Gastrocnemius medialis (tissue), 4 donors: ENCODE results near the gene GPR15LG.

Experiments
- CTCF ChIP-seq, 5 experiments: fragments of 450-650 bp in 3 of 5; fragments of 200-600 bp in 2 of 5; sonication (generic) in 2 of 5; IDR thresholded peaks in 4 of 5; conservative IDR thresholded peaks in 1 of 5; 1 replicate in 4 of 5; 2 replicates in 1 of 5; pipeline ENCODE4 v1.5.1; 2016 to 2019; ENCODE audit warnings: antibody characterized with exemption in 5 of 5, mild to moderate bottlenecking in 3 of 5, moderate library complexity in 3 of 5
- POLR2A ChIP-seq, 2 donors: fragments of 450-650 bp; IDR thresholded peaks; one replicate each; pipeline ENCODE4 v1.6.1; 2017; ENCODE audit warnings: antibody characterized with exemption in 2 of 2, mild to moderate bottlenecking in 2 of 2, moderate library complexity in 2 of 2

GRCh38 chr10:84147347-84147746, 26.3 kb upstream of the GPR15LG start:
- TF ChIP-seq CTCF (IDR thresholded peaks at IDR 0.05 in 4 of 5, conservative IDR thresholded peaks at IDR 0.05 in 1 of 5) (no peak), POLR2A (IDR thresholded peaks at IDR 0.05) (no peak)
